IgD-negative memory B cell (primary cell): ENCODE data around the gene LAMA5. TPM values are rescaled to one million over a fixed set of nuclear protein-coding genes. Genes with fewer than 3 reads are reported as not detected.

ENCODE experiments used
- H3K27ac Mint-ChIP-seq, 3 donors: one replicate each; pipeline ENCODE4 v1.8.0; 2020 to 2022; ENCODE audit warnings: mild to moderate bottlenecking in 3 of 3, mixed read lengths in 3 of 3, moderate library complexity in 1 of 3
- H3K27me3 Mint-ChIP-seq: one replicate; pipeline ENCODE4 v1.8.0; 2021; ENCODE audit warnings: mixed read lengths
- H3K36me3 Mint-ChIP-seq: one replicate; pipeline ENCODE4 v1.8.0; 2020; ENCODE audit warnings: mild to moderate bottlenecking, mixed read lengths
- H3K4me1 Mint-ChIP-seq, 3 donors: one replicate each; pipeline ENCODE4 v1.8.0; 2020 to 2022; ENCODE audit warnings: mixed read lengths in 3 of 3, mild to moderate bottlenecking in 1 of 3
- H3K4me3 Mint-ChIP-seq, 4 donors: one replicate each; pipeline ENCODE4 v1.8.0; 2020 to 2022; ENCODE audit warnings: mild to moderate bottlenecking in 4 of 4, mixed read lengths in 4 of 4, moderate library complexity in 3 of 4
- H3K9me3 Mint-ChIP-seq, 3 donors: one replicate each; pipeline ENCODE4 v1.8.0; 2020 to 2021; ENCODE audit warnings: mixed read lengths in 3 of 3, mild to moderate bottlenecking in 1 of 3
- polyA plus RNA-seq: library from polyadenylated mRNA; unstranded; fragments of 300-500 nt; fragmentation: Illumina TruSeq; gene quantifications from one replicate; pipeline ENCODE4 v1.2.3, GENCODE V29; 2021

LAMA5 gene
- polyA plus RNA-seq = 10.1 TPM

DNA sequence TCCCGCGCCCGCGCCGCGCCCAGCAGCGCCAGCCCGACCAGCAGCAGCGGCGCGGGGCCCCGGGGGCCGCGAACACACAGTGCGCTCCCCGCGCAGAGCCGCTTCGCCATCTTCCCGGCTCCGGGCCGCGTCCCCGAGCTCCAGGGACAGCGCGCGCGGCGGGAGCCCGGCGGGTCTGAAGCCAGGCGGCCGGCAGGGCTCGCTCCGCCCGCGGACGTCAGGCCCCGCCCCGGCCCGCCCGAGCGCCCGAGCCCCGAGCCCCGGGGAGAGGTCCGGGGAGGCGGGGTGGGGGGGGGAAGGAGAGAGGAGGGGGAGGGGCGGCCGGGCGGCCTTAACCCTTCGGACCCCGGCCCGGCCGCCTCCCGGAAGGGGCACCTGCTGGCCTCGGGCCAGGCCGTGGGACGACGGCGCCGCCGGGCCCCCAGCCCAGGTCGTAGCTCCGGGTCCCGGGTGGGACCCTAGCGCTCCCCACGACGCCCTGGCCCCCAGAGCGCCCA lies at the start of gene LAMA5:
Gene LAMA5, minus strand, starts transcription at position 177 of the 497 bp plus-strand sequence. Its CDS starts 67 bp downstream, at position 110.
- peak within 1 kb of the TSS; percentile 77 to 93 (median 84) for H3K4me3 Mint-ChIP-seq
- H3K36me3 Mint-ChIP-seq = no peaks in the 10 kb centered on the region
- no peaks in the 10 kb centered on the region for H3K9me3 Mint-ChIP-seq
- peaks cover 0 to 10% (median 2%) of the 10 kb centered on the region in 3 donors for H3K4me1 Mint-ChIP-seq
- no peak within 1 kb of the TSS for H3K27ac Mint-ChIP-seq
- H3K27me3 Mint-ChIP-seq = peaks cover 14% of the 10 kb centered on the region

DNA sequence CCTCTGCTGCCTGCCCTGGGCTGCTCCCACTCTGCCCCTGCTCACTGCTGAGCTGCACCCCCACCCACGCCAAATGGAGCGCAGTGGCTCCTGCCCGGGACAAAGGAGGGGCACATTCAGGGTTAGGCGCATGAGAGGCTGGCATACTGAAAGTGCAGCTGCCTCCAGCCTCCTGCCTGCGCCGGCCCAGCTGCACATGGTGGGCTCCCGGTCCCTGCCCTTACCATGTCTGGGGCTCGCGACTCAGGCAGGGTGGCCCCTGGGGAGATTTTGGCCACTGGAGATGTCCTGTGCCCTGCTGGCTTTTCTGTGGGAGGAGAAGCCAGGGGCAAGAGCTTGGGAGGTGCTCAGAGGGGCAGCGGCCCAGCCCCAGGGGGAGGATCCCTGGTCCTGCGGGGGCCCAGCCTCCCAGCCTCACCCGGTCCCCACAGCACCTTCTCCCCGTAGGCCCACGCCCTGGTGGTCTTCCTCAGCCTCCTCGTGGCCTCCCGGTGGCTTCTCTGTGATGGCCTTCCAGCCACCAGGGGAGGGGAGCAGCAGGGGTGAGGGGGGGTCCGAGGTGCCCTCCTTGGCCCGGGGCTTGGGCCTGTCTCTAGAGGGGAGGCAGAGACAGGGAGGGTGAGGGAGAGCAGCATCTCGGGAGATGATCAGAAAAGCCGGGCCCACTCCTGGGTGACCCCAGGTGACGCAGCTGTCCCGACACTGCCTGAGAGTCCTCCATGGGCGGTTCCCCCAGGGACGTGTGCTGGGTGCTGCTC lies 48.4 kb upstream of the LAMA5 start:
- H3K9me3 Mint-ChIP-seq = no peaks in the 10 kb centered on the region
- H3K4me1 Mint-ChIP-seq = peaks cover 0 to 2% (median 0%) of the 10 kb centered on the region in 3 donors
- no peaks in the 10 kb centered on the region for H3K36me3 Mint-ChIP-seq
- H3K27ac Mint-ChIP-seq = no peak overlapping the region
- H3K4me3 Mint-ChIP-seq = no peak overlapping the region
- H3K27me3 Mint-ChIP-seq = no peaks in the 10 kb centered on the region

DNA sequence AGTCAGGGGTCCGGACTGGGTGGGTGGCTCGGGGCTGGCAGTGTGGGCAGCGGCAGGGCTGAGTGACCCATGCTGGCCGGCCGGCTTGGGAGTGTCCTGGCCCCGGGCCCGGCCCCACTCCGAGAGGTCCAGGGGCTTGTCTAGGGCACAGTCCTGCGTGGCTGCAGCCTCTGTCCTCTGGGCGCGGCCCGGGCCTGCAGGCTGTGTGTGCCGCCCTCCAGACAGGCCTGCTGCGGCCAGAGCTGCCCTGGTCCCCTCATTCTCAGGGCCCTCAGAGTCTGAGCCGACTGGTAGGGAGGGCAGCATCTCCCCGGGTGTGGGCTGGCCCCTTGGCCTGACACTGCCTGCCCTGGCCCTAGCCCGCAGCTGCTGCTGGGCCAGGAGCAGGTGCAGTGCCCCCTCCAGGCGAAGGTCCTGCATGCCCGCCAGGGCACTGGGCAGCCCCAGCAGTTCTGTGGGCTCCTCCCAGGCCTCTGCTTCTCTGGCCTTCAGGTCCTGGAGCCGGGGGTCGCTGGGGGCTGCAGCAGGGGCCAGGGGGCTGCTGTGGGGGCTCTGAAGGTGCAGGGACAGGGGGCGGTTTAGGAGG lies 46.9 kb upstream of the LAMA5 start:
- H3K27me3 Mint-ChIP-seq = peaks cover 3% of the 10 kb centered on the region
- H3K9me3 Mint-ChIP-seq = no peaks in the 10 kb centered on the region

GRCh38 chr20:62413025-62413570 lies 46.0 kb upstream of the LAMA5 start:
- Mint-ChIP-seq H3K27ac (no peak overlapping the region), H3K36me3 (no peaks in the 10 kb centered on the region), H3K4me1 (peaks cover 0 to 7% (median 0%) of the 10 kb centered on the region in 3 donors), H3K9me3 (no peaks in the 10 kb centered on the region), H3K4me3 (no peak overlapping the region), H3K27me3 (peaks cover 3% of the 10 kb centered on the region)

More for the DNA sequence above, 46.9 kb upstream of the LAMA5 start:
- no peak overlapping the region for H3K4me3 Mint-ChIP-seq
- no peaks in the 10 kb centered on the region for H3K36me3 Mint-ChIP-seq
- no peak overlapping the region for H3K27ac Mint-ChIP-seq
- peaks cover 0 to 7% (median 0%) of the 10 kb centered on the region in 3 donors for H3K4me1 Mint-ChIP-seq

DNA sequence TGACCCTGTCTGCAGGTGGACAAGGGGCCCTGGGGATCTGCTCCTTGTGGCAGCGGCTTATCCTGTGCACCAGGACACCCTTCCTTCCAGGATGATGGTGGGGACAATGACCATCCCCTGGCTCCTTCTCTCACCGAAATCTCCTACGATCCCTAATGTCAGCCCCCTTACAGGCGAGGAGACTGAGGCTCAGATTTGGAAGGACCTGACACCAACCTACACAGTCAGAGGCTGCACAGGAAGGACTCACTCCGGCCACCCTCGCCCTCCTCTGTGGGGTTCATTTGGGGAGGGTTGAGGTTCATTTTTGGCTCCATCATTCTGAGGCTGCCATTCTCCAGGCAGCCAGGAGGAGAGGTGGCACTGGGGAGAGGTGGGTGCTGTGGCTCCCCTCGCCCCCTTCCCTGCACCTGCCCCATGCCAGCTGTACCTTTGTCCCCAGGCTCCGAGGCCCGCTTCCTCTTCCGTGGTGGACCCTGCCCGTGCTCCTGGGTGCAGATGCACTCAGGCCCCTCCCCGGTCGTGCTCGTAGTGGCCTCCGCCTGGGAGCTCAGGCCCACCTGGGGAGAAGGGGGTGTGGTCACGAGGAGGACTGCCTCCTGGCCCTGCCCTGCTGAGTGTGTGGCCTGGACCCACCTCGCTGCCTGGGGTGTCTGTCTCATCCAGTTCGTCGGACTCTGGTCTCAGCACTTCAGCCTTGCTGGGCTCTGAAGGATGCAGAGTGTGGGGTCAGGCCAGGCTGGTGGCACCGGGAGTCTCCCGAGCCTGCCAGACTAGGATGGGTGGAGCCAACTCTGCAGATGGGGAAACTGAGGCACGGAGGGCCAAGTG lies 45.3 kb upstream of the LAMA5 start:
- no peaks in the 10 kb centered on the region for H3K9me3 Mint-ChIP-seq
- no peaks in the 10 kb centered on the region for H3K36me3 Mint-ChIP-seq
- H3K4me1 Mint-ChIP-seq = peaks cover 0 to 9% (median 4%) of the 10 kb centered on the region in 3 donors
- peak overlapping the region in 1 of 4 donors; percentile 12 for H3K4me3 Mint-ChIP-seq
- no peak overlapping the region for H3K27ac Mint-ChIP-seq
- peaks cover 3% of the 10 kb centered on the region for H3K27me3 Mint-ChIP-seq

DNA sequence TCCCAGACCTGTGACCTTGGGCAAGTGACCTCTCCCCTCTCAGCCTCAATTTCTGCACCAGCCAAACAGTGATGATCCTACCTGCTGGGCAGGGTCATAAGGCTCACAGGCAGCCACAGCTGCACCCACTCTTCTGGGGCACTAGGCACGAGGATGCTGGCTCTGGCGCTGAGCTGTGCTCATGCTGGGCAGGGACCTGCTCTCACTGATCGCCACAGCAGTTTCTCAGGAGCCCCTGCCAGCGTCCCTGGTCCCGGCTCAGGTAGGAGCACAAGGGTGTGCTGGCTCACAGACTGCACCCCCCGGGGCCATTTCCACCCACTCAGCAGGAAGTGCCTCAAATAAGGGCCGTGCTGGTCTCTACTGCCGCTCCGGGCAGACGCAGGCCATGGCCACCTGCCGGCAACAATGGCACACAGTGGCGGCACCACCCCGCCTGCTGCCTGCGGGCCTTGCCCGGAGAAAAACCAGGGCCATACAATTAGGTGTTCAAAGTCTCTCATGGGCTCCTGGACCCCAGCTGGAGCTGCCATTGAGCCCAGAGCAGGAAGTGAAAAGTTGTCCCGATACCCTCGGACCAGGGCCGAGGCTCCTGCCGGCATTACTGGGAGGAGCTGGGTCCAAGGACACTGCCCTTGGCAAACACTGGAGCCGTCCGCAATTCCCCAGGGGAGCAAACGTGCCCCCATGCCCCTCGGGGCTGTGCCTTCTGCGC lies 44.5 kb upstream of the LAMA5 start:
- Mint-ChIP-seq H3K27me3 (peaks cover 3% of the 10 kb centered on the region), H3K9me3 (no peaks in the 10 kb centered on the region), H3K27ac (no peak overlapping the region), H3K36me3 (no peaks in the 10 kb centered on the region), H3K4me3 (peak overlapping the region in 1 of 4 donors; percentile 12), H3K4me1 (peaks cover 0 to 9% (median 6%) of the 10 kb centered on the region in 3 donors)

GRCh38 chr20:62410746-62411478 lies 43.8 kb upstream of the LAMA5 start:
- peaks cover 3% of the 10 kb centered on the region for H3K27me3 Mint-ChIP-seq
- H3K9me3 Mint-ChIP-seq = no peaks in the 10 kb centered on the region
- H3K36me3 Mint-ChIP-seq = no peaks in the 10 kb centered on the region
- H3K4me3 Mint-ChIP-seq = no peak overlapping the region
- peaks cover 3 to 12% (median 6%) of the 10 kb centered on the region in 3 donors for H3K4me1 Mint-ChIP-seq
- no peak overlapping the region for H3K27ac Mint-ChIP-seq

DNA sequence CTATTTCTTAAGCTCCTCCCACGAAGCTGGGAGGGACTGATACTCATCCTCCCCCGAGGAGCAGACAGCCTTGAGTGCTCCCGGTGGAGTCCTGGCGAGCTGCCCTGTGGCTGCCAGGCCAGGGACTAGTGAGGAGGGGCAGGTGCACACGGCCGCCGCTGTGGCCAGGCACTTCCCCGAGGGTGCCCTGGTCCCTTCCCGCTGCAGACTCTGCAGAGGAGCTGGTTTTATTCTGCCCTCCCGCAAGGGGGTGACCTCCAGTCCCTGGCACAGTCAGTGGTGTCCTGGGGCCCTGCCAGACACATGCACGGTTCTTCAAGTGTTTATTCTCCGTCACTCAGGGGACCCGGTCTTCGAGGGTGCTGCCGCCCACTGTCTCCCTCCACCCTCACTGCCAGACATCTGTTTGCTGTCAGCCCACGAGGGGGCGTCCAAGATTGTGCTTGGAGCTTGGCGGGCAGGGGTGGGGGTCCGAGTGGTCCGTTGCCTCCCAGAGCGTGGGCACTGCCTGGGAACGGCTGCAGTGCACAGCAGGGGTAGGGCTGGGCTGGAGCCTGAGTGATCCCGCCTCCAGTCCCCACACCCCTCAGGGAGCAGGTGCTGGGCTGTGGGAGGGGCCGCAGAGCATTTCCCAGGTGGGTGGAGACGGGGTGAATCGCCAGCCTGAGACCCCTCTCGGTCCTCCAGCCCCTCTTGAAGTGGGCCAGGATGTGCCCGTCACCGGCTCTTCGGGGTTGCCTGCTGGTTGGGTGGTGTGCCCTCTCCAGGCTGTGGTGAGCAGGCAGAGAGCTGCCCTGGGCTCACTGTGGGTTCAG lies 43.0 kb upstream of the LAMA5 start:
- H3K9me3 Mint-ChIP-seq = no peaks in the 10 kb centered on the region
- H3K27ac Mint-ChIP-seq = peak overlapping the region in 2 of 3 donors; percentile 71 to 86
- H3K4me1 Mint-ChIP-seq = peaks cover 6 to 14% (median 9%) of the 10 kb centered on the region in 3 donors
- peak overlapping the region in 2 of 4 donors; percentile 71 to 74 for H3K4me3 Mint-ChIP-seq
- H3K27me3 Mint-ChIP-seq = peaks cover 3% of the 10 kb centered on the region
- no peaks in the 10 kb centered on the region for H3K36me3 Mint-ChIP-seq

DNA sequence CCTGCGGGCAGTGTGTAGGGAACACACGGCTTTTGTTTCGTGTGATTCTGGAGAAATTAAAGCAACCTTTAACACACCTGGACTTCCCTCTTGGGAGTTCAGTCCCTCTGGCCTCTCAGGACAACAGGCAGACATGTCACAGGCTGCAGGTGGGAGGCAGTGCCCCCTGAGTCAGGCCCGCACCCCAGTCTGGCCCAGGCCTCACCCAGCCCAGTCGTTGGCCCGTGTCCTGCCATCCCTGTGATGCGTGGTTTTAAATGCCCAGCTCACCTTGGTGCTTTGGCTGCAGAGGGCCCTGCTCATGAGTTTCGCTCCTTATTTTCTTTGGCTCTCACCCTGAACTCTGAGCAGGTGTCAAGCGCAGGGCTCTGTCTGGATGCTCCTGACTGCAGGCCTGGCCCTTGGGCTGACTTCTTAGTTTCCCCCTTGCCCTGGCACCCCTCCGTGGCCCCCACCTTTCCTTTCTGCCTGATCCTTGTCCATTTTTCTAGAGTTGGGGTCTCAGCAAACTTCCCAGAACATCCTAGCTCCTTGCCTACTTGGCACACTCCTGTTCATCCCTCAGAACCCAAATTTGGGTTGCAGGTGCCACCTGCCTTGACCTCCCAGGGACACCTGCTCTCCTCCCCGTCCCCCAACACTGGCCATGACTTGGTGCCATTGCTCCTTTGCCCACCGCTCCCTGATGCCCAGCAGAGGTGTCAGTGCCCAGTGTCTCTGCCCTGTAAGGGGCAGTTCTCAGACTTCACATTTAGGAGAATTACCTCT lies 42.2 kb upstream of the LAMA5 start:
- H3K9me3 Mint-ChIP-seq = no peaks in the 10 kb centered on the region
- peaks cover 6 to 15% (median 9%) of the 10 kb centered on the region in 3 donors for H3K4me1 Mint-ChIP-seq
- H3K36me3 Mint-ChIP-seq = no peaks in the 10 kb centered on the region
- H3K27ac Mint-ChIP-seq = peak overlapping the region in 2 of 3 donors; percentile 71 to 86
- peaks cover 3% of the 10 kb centered on the region for H3K27me3 Mint-ChIP-seq
- H3K4me3 Mint-ChIP-seq = peak overlapping the region in 3 of 4 donors; percentile 38 to 74 (median 71)

DNA sequence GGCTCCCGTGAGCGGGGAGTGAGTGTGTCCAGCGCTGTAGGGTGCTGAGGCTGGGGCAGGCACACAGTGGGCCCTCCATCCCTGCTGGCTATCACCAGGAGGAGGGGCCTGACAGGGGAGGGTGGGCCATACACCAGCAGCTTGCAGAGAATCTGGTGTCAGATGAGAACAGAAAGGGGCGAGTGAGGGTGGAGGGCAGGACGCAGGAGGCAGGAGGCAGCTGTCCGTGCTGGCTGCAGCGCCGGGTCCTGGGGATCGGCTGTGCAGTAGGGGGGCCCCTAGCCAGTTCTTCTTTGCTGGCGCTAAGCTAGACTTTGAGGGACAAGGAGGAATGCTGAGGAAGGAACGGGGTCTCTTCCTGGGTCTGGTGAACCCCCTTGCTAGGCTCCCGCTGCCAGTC lies 41.5 kb upstream of the LAMA5 start:
- H3K4me3 Mint-ChIP-seq = peak overlapping the region in 1 of 4 donors; percentile 71
- H3K36me3 Mint-ChIP-seq = no peaks in the 10 kb centered on the region
- H3K27me3 Mint-ChIP-seq = peaks cover 3% of the 10 kb centered on the region
- H3K27ac Mint-ChIP-seq = no peak overlapping the region
- peaks cover 6 to 17% (median 10%) of the 10 kb centered on the region in 3 donors for H3K4me1 Mint-ChIP-seq
- no peaks in the 10 kb centered on the region for H3K9me3 Mint-ChIP-seq

- Mint-ChIP-seq H3K27me3 (peaks cover 3% of the 10 kb centered on the region), H3K36me3 (no peaks in the 10 kb centered on the region), H3K27ac (peak overlapping the region in 1 of 3 donors; percentile 78), H3K4me3 (peak overlapping the region in 3 of 4 donors; percentile 82 to 88 (median 84)), H3K9me3 (no peaks in the 10 kb centered on the region), H3K4me1 (peaks cover 6 to 17% (median 13%) of the 10 kb centered on the region in 3 donors)
Observed at GRCh38 chr20:62408055-62408454, 40.9 kb upstream of the LAMA5 start.

DNA sequence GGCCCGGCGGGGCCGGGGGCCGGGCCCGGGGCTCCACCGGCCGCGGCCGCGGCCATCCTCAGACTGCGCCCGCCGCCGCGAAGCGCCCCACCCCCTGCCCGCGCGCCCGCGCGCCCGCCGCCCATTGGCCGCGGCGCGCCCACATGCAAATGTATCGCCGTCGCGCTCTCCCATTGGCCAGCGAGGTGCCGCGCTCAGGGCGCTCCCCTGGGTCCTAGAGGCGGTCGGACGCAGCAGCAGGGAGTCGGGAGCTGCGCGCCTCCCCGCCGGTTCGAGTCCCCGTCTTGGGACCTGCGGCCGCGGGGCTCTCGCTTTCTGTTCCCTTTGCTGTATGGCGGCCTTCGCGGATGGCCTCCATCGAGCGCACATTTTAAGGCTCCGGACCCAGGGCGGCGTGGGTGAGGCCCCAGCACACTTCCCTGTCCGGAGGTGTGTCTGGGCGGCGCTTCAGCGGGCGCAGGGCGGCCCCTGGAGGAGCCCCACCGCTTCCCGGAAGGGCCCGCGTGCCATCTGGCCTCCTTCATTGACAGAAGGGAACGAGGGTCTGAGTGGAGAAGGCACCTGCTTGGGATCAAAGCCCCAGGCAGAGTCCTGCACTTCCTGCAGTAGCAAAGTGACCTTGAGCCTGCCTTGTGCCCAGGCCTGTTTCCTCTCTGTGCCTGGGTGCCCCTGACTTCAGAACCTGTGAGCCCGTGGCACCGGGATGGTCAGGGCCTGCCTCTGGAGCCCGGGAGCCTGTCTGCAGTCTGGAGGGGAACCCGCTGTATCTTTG lies 40.3 kb upstream of the LAMA5 start, which contains the start of gene CABLES2:
Gene CABLES2, minus strand, starts transcription at position 65 of the 772 bp plus-strand sequence. Its CDS starts 9 bp downstream, at position 56.
- Mint-ChIP-seq H3K9me3 (no peaks in the 10 kb centered on the region), H3K4me3 (peak within 1 kb of the TSS; percentile 84 to 94 (median 90))

More for the DNA sequence above, 40.3 kb upstream of the LAMA5 start, which contains the start of gene CABLES2:
- Mint-ChIP-seq H3K27ac (peak within 1 kb of the TSS; percentile 47 to 90 (median 78)), H3K27me3 (peaks cover 3% of the 10 kb centered on the region), H3K36me3 (no peaks in the 10 kb centered on the region), H3K4me1 (peaks cover 6 to 17% (median 13%) of the 10 kb centered on the region in 3 donors)
